ENCODE data around the gene SLC66A1. TPM values are rescaled to one million over a fixed set of nuclear protein-coding genes. Genes with fewer than 3 reads are reported as not detected.

SLC66A1 gene
- total RNA-seq, 1 experiment from 2014 or later: 22.5 TPM

- TF ChIP-seq, protein P1, sequence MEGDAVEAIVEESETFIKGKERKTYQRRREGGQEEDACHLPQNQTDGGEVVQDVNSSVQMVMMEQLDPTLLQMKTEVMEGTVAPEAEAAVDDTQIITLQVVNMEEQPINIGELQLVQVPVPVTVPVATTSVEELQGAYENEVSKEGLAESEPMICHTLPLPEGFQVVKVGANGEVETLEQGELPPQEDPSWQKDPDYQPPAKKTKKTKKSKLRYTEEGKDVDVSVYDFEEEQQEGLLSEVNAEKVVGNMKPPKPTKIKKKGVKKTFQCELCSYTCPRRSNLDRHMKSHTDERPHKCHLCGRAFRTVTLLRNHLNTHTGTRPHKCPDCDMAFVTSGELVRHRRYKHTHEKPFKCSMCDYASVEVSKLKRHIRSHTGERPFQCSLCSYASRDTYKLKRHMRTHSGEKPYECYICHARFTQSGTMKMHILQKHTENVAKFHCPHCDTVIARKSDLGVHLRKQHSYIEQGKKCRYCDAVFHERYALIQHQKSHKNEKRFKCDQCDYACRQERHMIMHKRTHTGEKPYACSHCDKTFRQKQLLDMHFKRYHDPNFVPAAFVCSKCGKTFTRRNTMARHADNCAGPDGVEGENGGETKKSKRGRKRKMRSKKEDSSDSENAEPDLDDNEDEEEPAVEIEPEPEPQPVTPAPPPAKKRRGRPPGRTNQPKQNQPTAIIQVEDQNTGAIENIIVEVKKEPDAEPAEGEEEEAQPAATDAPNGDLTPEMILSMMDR (conservative IDR thresholded peaks at IDR 0.05): no peak
Measured at GRCh38 chr1:19340387-19340937, 28.3 kb downstream of the SLC66A1 start.

More at GRCh38 chr1:19340387-19340937, 28.3 kb downstream of the SLC66A1 start:
- no CpG with 5 or more reads among the region's 14 CpGs for WGBS (ENCODE audit: extremely low coverage, insufficient read length, low lambda C conversion rate)
- Histone ChIP-seq H3K14ac (ENCODE audit: insufficient read depth, low read length) (no peak overlapping the region), H3K23ac (ENCODE audit: insufficient read length, low read depth, low read length) (no peak overlapping the region), H3K23me2 (ENCODE audit: insufficient read length, low read depth, low read length, poor library complexity, severe bottlenecking) (no peaks in the 10 kb centered on the region), H2AFZ (ENCODE audit: low read length) (no peak overlapping the region), H3K9me3 (ENCODE audit: control insufficient read depth, low read depth, low read length) (no peaks in the 10 kb centered on the region), H3K4me2 (ENCODE audit: insufficient read depth, insufficient read length, low read length) (no peak overlapping the region), H2AK5ac (ENCODE audit: insufficient read length, low read length) (no peak overlapping the region), H4K20me1 (ENCODE audit: control insufficient read depth, insufficient read depth, insufficient read length) (no peaks in the 10 kb centered on the region), H3K4me1 (ENCODE audit: insufficient read depth, low read length) (peaks cover 2% of the 10 kb centered on the region; the same call in 1 of the 2 replicates), H3K18ac (ENCODE audit: insufficient read length, low read depth, low read length) (no peak overlapping the region), H3K27me3 (ENCODE audit: insufficient read depth, low read length) (no peaks in the 10 kb centered on the region), H3K9ac (ENCODE audit: extremely low read depth, insufficient read length, low read length) (no peak overlapping the region), H2BK5ac (ENCODE audit: insufficient read length, low read length) (no peak overlapping the region), H3K56ac (ENCODE audit: insufficient read length, low read depth, low read length) (no peak overlapping the region), H4K8ac (replicated peaks; ENCODE audit: insufficient read length, low read depth, low read length) (no peak overlapping the region), H3K79me1 (ENCODE audit: insufficient read depth, low read depth, low read length, poor library complexity, severe bottlenecking) (no peaks in the 10 kb centered on the region), H3K4ac (ENCODE audit: low read depth, low read length) (no peak overlapping the region), H3T11ph (ENCODE audit: low read length) (no peak overlapping the region), H2BK120ac (ENCODE audit: low read depth, low read length, poor library complexity, severe bottlenecking) (no peak overlapping the region), H4K5ac (ENCODE audit: insufficient read length, low read depth, low read length) (no peak overlapping the region), H2BK20ac (ENCODE audit: low read depth, low read length, poor library complexity, severe bottlenecking) (no peak overlapping the region), H4K91ac (ENCODE audit: insufficient read length, low read depth, low read length) (no peak overlapping the region), H2BK12ac (ENCODE audit: insufficient read length, low read depth, low read length) (no peak overlapping the region), H2BK15ac (ENCODE audit: low read depth, low read length) (no peak overlapping the region), H3K27ac (ENCODE audit: insufficient read length, low read depth, low read length) (no peak overlapping the region), H3K79me2 (ENCODE audit: insufficient read depth, low read length) (no peaks in the 10 kb centered on the region)
- DNase-seq: no peak
- Mint-ChIP-seq H3K27ac (peak overlapping the region in 1 of 3 experiments; percentile 53; a peak in 1 of 7 replicates), H3K36me3 (ENCODE audit: insufficient read depth in 1 of 3, low read depth in 3 of 3) (peaks cover 15 to 56% (median 26%) of the 10 kb centered on the region in 3 experiments), H3K4me3 (no peak overlapping the region), H3K9me3 (no peaks in the 10 kb centered on the region), H3K4me1 (peaks cover 22 to 35% of the 10 kb centered on the region in 2 experiments), H3K27me3 (ENCODE audit: low read depth) (no peaks in the 10 kb centered on the region; the same call in 1 of the 2 replicates)
